ENCODE data around the gene CAST.
"Not testable (repeated sequence)": the region's sequence is repeated elsewhere in the genome, so short reads cannot be mapped to it uniquely, and the experiment has no call there.

The CAST gene

GRCh38 chr5:96661855-96662724 lies at the start of gene CAST:
Gene CAST (plus strand): TSS chr5:96662376. CDS start chr5:96662423, 47 bp downstream.
- in situ Hi-C loops (cut with MboI; ENCODE audit: low pct_unique_long_range_greater_than_20kb, low sequenced_read_pairs, unreplicated experiment), result no loop called here
- DNase-seq (ENCODE audit: low spot score), result peak; percentile 88
- TF ChIP-seq, protein P1, sequence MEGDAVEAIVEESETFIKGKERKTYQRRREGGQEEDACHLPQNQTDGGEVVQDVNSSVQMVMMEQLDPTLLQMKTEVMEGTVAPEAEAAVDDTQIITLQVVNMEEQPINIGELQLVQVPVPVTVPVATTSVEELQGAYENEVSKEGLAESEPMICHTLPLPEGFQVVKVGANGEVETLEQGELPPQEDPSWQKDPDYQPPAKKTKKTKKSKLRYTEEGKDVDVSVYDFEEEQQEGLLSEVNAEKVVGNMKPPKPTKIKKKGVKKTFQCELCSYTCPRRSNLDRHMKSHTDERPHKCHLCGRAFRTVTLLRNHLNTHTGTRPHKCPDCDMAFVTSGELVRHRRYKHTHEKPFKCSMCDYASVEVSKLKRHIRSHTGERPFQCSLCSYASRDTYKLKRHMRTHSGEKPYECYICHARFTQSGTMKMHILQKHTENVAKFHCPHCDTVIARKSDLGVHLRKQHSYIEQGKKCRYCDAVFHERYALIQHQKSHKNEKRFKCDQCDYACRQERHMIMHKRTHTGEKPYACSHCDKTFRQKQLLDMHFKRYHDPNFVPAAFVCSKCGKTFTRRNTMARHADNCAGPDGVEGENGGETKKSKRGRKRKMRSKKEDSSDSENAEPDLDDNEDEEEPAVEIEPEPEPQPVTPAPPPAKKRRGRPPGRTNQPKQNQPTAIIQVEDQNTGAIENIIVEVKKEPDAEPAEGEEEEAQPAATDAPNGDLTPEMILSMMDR (IDR thresholded peaks at IDR 0.05; ENCODE audit: extremely low read depth, insufficient read depth, missing control alignments), result peak; percentile 7

- DNase-seq (ENCODE audit: low spot score), result peak; percentile 65
- in situ Hi-C loops (cut with MboI; ENCODE audit: low pct_unique_long_range_greater_than_20kb, low sequenced_read_pairs, unreplicated experiment), result no loop called here
- TF ChIP-seq, protein P1 (IDR thresholded peaks at IDR 0.05; ENCODE audit: extremely low read depth, insufficient read depth, missing control alignments), result peak; percentile 44
Measured at GRCh38 chr5:96614110-96614691, 48.0 kb upstream of the CAST start.

DNA sequence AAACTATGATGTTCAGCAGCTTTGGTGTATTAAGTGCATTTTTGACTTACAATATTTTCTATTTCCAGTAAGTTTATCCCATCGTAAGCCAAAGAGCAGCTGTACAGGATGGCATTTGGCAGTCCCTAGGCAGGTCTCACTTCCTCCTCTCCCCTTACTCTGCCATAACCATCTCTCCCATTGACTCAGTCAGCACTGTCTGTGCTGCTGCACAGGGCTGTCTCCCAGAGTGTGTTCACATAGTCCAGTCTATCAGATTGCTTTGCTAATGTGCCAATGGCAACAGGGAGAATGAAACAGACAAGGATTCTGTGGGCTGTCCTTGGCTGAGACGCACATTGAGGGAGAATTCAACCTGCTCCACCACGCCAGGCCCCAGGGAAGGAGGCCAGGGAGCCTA lies 47.0 kb upstream of the CAST start:
- TF ChIP-seq, protein P1 (IDR thresholded peaks at IDR 0.05; ENCODE audit: extremely low read depth, insufficient read depth, missing control alignments), result no peak
- in situ Hi-C loops (cut with MboI; ENCODE audit: low pct_unique_long_range_greater_than_20kb, low sequenced_read_pairs, unreplicated experiment), result no loop called here
- DNase-seq (ENCODE audit: low spot score), result no peak

DNA sequence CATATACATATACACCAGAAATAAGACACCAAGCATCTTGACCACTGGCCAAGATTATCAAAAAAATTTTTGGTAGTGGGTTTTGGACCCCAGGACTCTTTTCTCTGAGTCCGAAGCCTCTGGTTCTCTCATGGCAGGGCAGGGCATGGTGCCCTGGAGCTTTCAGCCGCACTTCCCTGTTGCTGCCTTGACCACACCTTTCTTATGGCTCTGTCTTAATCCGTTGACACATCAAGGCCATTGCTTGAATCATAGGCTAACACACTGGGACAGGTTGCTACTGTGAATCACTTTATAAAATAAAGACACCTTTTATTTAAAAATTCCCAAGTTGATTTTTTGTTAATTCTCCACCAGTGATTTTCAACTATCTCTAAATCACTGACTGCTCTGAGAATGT lies 45.4 kb upstream of the CAST start:
- in situ Hi-C loops (cut with MboI; ENCODE audit: low pct_unique_long_range_greater_than_20kb, low sequenced_read_pairs, unreplicated experiment), result no loop called here
- DNase-seq (ENCODE audit: low spot score), result no peak
- TF ChIP-seq, protein P1 (IDR thresholded peaks at IDR 0.05; ENCODE audit: extremely low read depth, insufficient read depth, missing control alignments), result no peak

- in situ Hi-C loops (cut with MboI; ENCODE audit: low pct_unique_long_range_greater_than_20kb, low sequenced_read_pairs, unreplicated experiment); DNase-seq (ENCODE audit: low spot score): not testable (repeated sequence)
Measured at GRCh38 chr5:96618311-96619016, 43.7 kb upstream of the CAST start.

- in situ Hi-C loops (cut with MboI; ENCODE audit: low pct_unique_long_range_greater_than_20kb, low sequenced_read_pairs, unreplicated experiment), result no loop called here
- no peak for DNase-seq (ENCODE audit: low spot score)
- TF ChIP-seq, protein P1 (IDR thresholded peaks at IDR 0.05; ENCODE audit: extremely low read depth, insufficient read depth, missing control alignments), result no peak
Measured at GRCh38 chr5:96619946-96620345, 42.2 kb upstream of the CAST start.

Data from GM13977 (cell line).